Hepatocyte (in vitro differentiated cells): ENCODE data around the gene PARP12.

Experiments
- EZH2 ChIP-seq: fragments of 200-600 bp; sonication (generic); IDR thresholded peaks from 2 replicates; pipeline ENCODE4 v1.6.1; 2016; ENCODE audit warnings: antibody characterized with exemption, mild to moderate bottlenecking, borderline replicate concordance
- EZH2phosphoT487 ChIP-seq: fragments of 200-600 bp; sonication (generic); IDR thresholded peaks from one replicate; pipeline ENCODE4 v1.6.1; 2018; ENCODE audit warnings: antibody characterized with exemption, mild to moderate bottlenecking, low read depth, moderate library complexity; ENCODE audit not compliant: unreplicated experiment, severe bottlenecking
- TF ChIP-seq, protein P1 (sequence below): fragments of 200-600 bp; sonication (generic); IDR thresholded peaks from 2 replicates; pipeline ENCODE4 v1.5.1; 2016; ENCODE audit warnings: antibody characterized with exemption, mild to moderate bottlenecking; ENCODE audit not compliant: poor library complexity

DNA sequence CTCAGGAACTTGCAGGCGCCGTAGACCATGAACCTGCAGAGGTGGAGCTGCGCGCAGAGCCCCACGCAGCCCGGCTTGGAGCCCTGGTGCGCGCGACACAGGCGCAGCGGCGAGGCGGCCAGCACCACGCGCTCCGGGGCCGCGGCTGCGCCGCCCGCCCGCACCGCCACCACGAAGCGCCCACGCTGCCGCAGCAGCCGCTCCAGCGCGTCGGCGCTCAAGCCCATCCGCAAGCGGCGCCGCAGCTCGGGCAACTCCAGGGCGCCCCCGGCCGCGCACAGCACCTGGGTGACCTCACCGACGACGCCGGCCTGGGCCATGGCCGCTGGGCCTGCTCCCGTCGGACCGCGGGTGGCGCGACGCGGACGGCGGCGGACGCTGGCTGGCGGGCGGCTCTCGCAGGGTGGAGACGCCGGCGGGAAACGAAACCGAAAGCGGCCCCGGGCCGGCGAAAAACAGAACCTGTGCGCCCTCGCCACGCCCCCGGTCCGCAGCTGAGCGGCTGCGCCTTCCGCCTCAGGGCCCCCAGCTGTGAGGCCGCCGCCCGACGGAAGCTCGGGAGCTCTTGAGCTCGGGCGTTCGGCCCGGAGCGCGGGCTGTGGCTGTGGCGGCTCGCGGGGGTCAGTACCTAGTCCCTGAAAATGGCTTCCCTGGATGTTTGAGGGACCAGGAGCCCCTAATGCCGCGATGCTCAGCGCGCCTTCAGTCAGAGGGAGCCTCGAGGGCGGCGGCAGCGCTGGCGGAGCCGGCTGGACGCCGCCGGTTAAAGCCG, at the start of gene PARP12:
- TF ChIP-seq, protein P1, sequence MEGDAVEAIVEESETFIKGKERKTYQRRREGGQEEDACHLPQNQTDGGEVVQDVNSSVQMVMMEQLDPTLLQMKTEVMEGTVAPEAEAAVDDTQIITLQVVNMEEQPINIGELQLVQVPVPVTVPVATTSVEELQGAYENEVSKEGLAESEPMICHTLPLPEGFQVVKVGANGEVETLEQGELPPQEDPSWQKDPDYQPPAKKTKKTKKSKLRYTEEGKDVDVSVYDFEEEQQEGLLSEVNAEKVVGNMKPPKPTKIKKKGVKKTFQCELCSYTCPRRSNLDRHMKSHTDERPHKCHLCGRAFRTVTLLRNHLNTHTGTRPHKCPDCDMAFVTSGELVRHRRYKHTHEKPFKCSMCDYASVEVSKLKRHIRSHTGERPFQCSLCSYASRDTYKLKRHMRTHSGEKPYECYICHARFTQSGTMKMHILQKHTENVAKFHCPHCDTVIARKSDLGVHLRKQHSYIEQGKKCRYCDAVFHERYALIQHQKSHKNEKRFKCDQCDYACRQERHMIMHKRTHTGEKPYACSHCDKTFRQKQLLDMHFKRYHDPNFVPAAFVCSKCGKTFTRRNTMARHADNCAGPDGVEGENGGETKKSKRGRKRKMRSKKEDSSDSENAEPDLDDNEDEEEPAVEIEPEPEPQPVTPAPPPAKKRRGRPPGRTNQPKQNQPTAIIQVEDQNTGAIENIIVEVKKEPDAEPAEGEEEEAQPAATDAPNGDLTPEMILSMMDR, result no peak
- TF ChIP-seq EZH2, result no peak
- TF ChIP-seq EZH2phosphoT487, result no peak
